HCT116 (cell line): ENCODE results near the gene PI4KA. TPM values are rescaled to one million over a fixed set of nuclear protein-coding genes. Genes with fewer than 3 reads are reported as not detected.

Experiments
- ATAC-seq: fragments of 200-7000 bp; cut with Tn5 transposase; 2 replicates; pipeline ENCODE4 v1.9.1; 2020; ENCODE audit warnings: mild to moderate bottlenecking, moderate library complexity
- BruUV-seq: library from RNA; stranded (reverse); fragments of 400-500 nt; replicated peaks from 2 replicates; lab custom pipeline; 2021; lab: Mats Ljungman, UMichigan
- CTCF ChIA-PET: fragments of 300-600 bp; sonication (Branson Sonifier 250); formaldehyde crosslinking; loops from one replicate; lab custom pipeline; 2021; ENCODE audit warnings: antibody characterized with exemption; lab: Charles Lee
- POLR2A ChIA-PET: fragments of 300-600, 350-600 bp; sonication (Branson Sonifier 250); formaldehyde crosslinking; loops from one replicate; lab custom pipeline; 2021; ENCODE audit warnings: antibody characterized with exemption; lab: Charles Lee
- RAD21 ChIA-PET, 2 experiments: fragments of 300-600 bp; sonication (Branson Sonifier 250); formaldehyde crosslinking; loops; one replicate each; lab custom pipeline; 2023; ENCODE audit warnings: low total read pairs in 2 of 2; ENCODE audit not compliant: uncharacterized antibody in 2 of 2, unreplicated experiment in 2 of 2, low non-redundant PET in 1 of 2; lab: Charles Lee
- DNase-seq: peaks from one replicate; pipeline ENCODE4 v3.0.0-alpha.2; 2010; ENCODE audit warnings: low read depth, low spot score
- H2AFZ ChIP-seq: fragments of 200-600 bp; shearing (Covaris generic), sonication (generic); 2 replicates; pipeline ENCODE4 v1.6.1; 2017; ENCODE audit warnings: low read depth, mixed run types, mixed read lengths, antibody characterized with exemption, low read length; ENCODE audit not compliant: poor library complexity, severe bottlenecking
- H3K27ac ChIP-seq: 2 replicates; pipeline ENCODE4 v1.5.1; 2012; ENCODE audit warnings: low read depth, low read length
- H3K27me3 ChIP-seq: fragments of 200-600 bp; sonication (generic); 2 replicates; pipeline ENCODE4 v1.6.1; 2016; ENCODE audit warnings: mixed run types, low read length, mixed read lengths; ENCODE audit not compliant: insufficient read depth
- H3K36me3 ChIP-seq, 2 experiments: fragments of 200-500 bp in 1 of 2; fragments of 200-600 bp in 1 of 2; sonication (Bioruptor generic) in 1 of 2; sonication (generic) in 1 of 2; 2 replicates each; pipeline versions ENCODE4 v1.5.1 to v1.6.1; 2014 to 2016; ENCODE audit warnings: low read length in 2 of 2, inconsistent platforms in 1 of 2, mixed read lengths in 1 of 2, mixed run types in 1 of 2; ENCODE audit not compliant: insufficient read depth in 2 of 2, control insufficient read depth in 1 of 2
- H3K4me1 ChIP-seq, 2 experiments: fragments of 200-600 bp in 1 of 2; sonication (generic) in 1 of 2; 2 replicates each; pipeline versions ENCODE4 v1.5.1 to v1.6.1; 2012 to 2017; ENCODE audit warnings: low read length in 2 of 2, inconsistent platforms in 1 of 2, mild to moderate bottlenecking in 1 of 2, mixed read lengths in 1 of 2, mixed run types in 1 of 2, moderate library complexity in 1 of 2; ENCODE audit not compliant: insufficient read depth in 2 of 2, control insufficient read depth in 1 of 2
- H3K4me2 ChIP-seq: fragments of 200-600 bp; sonication (generic); 2 replicates; pipeline ENCODE4 v1.6.1; 2017; ENCODE audit warnings: mixed run types, low read length, mixed read lengths
- H3K4me3 ChIP-seq, 2 experiments: fragments of 200-600 bp in 1 of 2; sonication (generic) in 1 of 2; replicated peaks in 1 of 2; 2 replicates each; pipeline ENCODE4 v1.5.1; 2011 to 2016; ENCODE audit warnings: low read length in 2 of 2, control low read depth in 1 of 2, low read depth in 1 of 2, mild to moderate bottlenecking in 1 of 2, mixed read lengths in 1 of 2, mixed run types in 1 of 2
- H3K79me2 ChIP-seq: fragments of 200-600 bp; sonication (generic); 2 replicates; pipeline ENCODE4 v1.6.1; 2017; ENCODE audit warnings: mild to moderate bottlenecking, mixed run types, low read length, moderate library complexity, mixed read lengths; ENCODE audit not compliant: insufficient read depth
- H3K9ac ChIP-seq: fragments of 200-600 bp; sonication (generic); 2 replicates; pipeline ENCODE4 v1.6.1; 2016; ENCODE audit warnings: low read length, mixed read lengths
- H3K9me2 ChIP-seq: fragments of 200-600 bp; sonication (generic), shearing (Covaris generic); 2 replicates; pipeline ENCODE4 v1.6.1; 2017; ENCODE audit warnings: mixed run types, mild to moderate bottlenecking, moderate library complexity; ENCODE audit not compliant: insufficient read depth
- H3K9me3 ChIP-seq, 2 experiments: fragments of 200-500 bp in 1 of 2; fragments of 200-600 bp in 1 of 2; sonication (Bioruptor generic) in 1 of 2; sonication (generic) in 1 of 2; 2 replicates each; pipeline ENCODE4 v1.6.1; 2014 to 2017; ENCODE audit warnings: low read length in 2 of 2, mixed read lengths in 2 of 2, inconsistent platforms in 1 of 2, low read depth in 1 of 2, mild to moderate bottlenecking in 1 of 2, mixed run types in 1 of 2, moderate library complexity in 1 of 2; ENCODE audit not compliant: control insufficient read depth in 1 of 2, insufficient read depth in 1 of 2
- H4K20me1 ChIP-seq: fragments of 200-600 bp; sonication (generic), shearing (Covaris generic); 2 replicates; pipeline ENCODE4 v1.6.1; 2017; ENCODE audit warnings: mixed run types, mild to moderate bottlenecking, moderate library complexity; ENCODE audit not compliant: insufficient read depth
- CBX3 ChIP-seq: IDR thresholded peaks from 2 replicates; pipeline ENCODE4 v1.6.1; 2012; ENCODE audit warnings: low read depth
- CEBPB ChIP-seq: IDR thresholded peaks from 2 replicates; pipeline ENCODE4 v1.6.1; 2012; ENCODE audit warnings: low read depth
- EGR1 ChIP-seq: IDR thresholded peaks from 2 replicates; pipeline ENCODE4 v1.6.1; 2012; ENCODE audit warnings: low read depth
- EZH2 ChIP-seq: fragments of 200-600 bp; sonication (generic); IDR thresholded peaks from 2 replicates; pipeline ENCODE4 v1.6.1; 2017; ENCODE audit warnings: antibody characterized with exemption, mixed run types
- JUND ChIP-seq: IDR thresholded peaks from 2 replicates; pipeline ENCODE4 v1.6.1; 2012
- POLR2AphosphoS5 ChIP-seq: IDR thresholded peaks from 2 replicates; pipeline ENCODE4 v1.6.1; 2011; ENCODE audit warnings: mild to moderate bottlenecking, low read depth, low read length, moderate library complexity
- RAD21 ChIP-seq: IDR thresholded peaks from 2 replicates; pipeline ENCODE4 v1.6.1; 2012; ENCODE audit warnings: low read depth, mild to moderate bottlenecking
- SIN3A ChIP-seq: IDR thresholded peaks from 2 replicates; pipeline ENCODE4 v1.6.1; 2012; ENCODE audit warnings: low read depth
- SP1 ChIP-seq: IDR thresholded peaks from 2 replicates; pipeline ENCODE4 v1.6.1; 2012; ENCODE audit warnings: low read depth
- SRF ChIP-seq: IDR thresholded peaks from 2 replicates; pipeline ENCODE4 v1.6.1; 2012; ENCODE audit warnings: low read depth
- TCF7L2 ChIP-seq: IDR thresholded peaks from 2 replicates; pipeline ENCODE4 v1.7.0; 2011; ENCODE audit warnings: borderline replicate concordance, inconsistent platforms; ENCODE audit not compliant: insufficient read depth, insufficient read length; ENCODE audit errors: extremely low read depth
- YY1 ChIP-seq: IDR thresholded peaks from 2 replicates; pipeline ENCODE4 v1.6.1; 2011; ENCODE audit warnings: low read length, low read depth, moderate library complexity, mild to moderate bottlenecking; ENCODE audit not compliant: insufficient replicate concordance; ENCODE audit errors: extremely low read depth
- ZFX ChIP-seq: fragments of 450-650 bp; IDR thresholded peaks from 2 replicates; pipeline ENCODE4 v1.6.1; 2017
- intact Hi-C: fragments of 100-400 bp; cut with micrococcal nuclease; formaldehyde crosslinking; loops from 2 replicates; pipeline ENCODE4 v1.10.0; 2022
- total RNA-seq: library from RNA; stranded (reverse); gene quantifications from one replicate; pipeline ENCODE4 v1.2.1, GENCODE V29; 2021; ENCODE audit not compliant: unreplicated experiment
- TF ChIP-seq, protein P1 (sequence below): IDR thresholded peaks from 2 replicates; pipeline ENCODE4 v1.6.1; 2011; ENCODE audit warnings: mild to moderate bottlenecking, low read length, moderate library complexity; ENCODE audit not compliant: insufficient replicate concordance; ENCODE audit errors: extremely low read depth
- TF ChIP-seq, protein P2 (sequence below): IDR thresholded peaks from 2 replicates; pipeline ENCODE4 v1.6.1; 2012; ENCODE audit warnings: low read depth

The PI4KA gene
- total RNA-seq, 1 experiment from 2014 or later: 59.6 TPM

DNA sequence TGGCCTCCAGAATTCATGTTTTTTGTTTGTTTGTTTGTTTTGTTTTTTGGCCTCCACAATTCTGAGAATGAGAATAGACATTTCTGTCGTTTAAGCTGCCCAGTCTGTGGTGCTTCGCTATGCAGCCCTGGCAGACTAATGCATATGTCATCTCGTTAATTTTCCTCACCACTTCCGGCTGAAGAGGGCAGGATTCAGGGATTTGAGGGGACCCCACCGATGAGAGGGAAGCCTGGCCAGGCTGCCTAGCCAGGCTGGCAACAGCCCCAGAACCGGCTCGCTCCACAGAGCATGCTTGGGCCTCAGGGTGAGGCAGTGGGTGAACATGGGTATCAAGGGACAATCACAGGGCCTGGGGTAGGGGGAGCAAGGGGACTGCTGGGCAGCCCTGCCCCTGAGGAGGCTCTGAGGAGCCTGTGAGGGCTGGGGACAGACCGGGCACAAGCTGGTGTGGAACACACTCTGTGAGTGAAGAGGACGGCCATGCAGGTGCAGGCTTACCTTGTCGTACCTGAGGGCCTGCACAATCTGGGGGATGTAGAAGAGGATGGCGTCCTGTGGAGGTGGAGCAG, 132.5 kb downstream of the PI4KA start (continued):
- TF ChIP-seq, protein P1, sequence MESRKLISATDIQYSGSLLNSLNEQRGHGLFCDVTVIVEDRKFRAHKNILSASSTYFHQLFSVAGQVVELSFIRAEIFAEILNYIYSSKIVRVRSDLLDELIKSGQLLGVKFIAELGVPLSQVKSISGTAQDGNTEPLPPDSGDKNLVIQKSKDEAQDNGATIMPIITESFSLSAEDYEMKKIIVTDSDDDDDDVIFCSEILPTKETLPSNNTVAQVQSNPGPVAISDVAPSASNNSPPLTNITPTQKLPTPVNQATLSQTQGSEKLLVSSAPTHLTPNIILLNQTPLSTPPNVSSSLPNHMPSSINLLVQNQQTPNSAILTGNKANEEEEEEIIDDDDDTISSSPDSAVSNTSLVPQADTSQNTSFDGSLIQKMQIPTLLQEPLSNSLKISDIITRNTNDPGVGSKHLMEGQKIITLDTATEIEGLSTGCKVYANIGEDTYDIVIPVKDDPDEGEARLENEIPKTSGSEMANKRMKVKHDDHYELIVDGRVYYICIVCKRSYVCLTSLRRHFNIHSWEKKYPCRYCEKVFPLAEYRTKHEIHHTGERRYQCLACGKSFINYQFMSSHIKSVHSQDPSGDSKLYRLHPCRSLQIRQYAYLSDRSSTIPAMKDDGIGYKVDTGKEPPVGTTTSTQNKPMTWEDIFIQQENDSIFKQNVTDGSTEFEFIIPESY: no peak
- TF ChIP-seq POLR2AphosphoS5 (no peak), TCF7L2 (no peak), YY1 (no peak), CEBPB (no peak)

DNA sequence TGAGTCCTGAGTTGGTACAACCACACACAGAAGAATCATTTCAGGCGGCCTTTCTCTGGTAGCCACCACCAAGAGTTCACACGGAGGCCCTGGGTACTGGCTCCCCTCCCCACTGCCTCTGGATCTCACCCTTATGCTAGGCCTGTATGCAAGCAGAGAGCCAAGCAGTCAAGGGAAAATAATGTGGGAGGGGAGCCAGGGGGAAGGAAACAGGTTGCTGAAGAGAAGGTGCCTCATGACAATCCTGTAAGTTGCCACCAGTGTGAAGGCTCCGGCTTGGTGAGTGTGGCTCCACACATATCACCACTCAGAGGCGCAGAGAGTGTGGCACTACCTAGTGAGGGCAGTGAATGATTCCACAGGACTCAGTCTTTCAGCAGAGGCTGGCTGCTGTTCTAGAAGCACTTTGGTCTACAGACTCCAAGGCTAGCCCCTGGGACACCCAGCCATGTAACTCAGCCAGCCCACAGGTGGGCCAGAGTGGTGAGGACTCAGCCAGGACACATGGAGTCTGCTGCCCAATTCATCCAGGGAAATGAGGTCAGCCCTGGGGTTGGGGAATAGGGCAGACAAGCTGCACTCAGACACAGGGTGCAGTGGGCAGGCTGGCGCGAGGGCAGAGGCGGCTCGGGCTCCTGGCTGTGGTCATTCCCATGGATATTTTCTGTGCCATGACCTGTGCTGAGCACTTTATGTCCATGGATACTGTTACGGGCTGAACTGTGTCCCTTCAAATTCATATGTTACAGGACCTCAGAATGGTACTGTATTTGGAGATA, 133.7 kb downstream of the PI4KA start:
- CTCF ChIA-PET: no interaction called here
- intact Hi-C loops: no loop called here

More for the DNA sequence above, 133.7 kb downstream of the PI4KA start:
- Histone ChIP-seq H3K27ac (no peak overlapping the region), H3K36me3 (peaks cover 0 to 7% of the 10 kb centered on the region in 2 experiments; a peak in 3 of 4 replicates), H3K4me1 (no peaks in the 10 kb centered on the region), H3K4me2 (no peak overlapping the region), H3K27me3 (no peaks in the 10 kb centered on the region), H3K79me2 (no peaks in the 10 kb centered on the region), H4K20me1 (no peaks in the 10 kb centered on the region), H3K9ac (no peak overlapping the region), H3K9me3 (no peaks in the 10 kb centered on the region), H3K4me3 (no peak overlapping the region), H3K9me2 (no peaks in the 10 kb centered on the region), H2AFZ (no peak overlapping the region)
- DNase-seq (no peak), ATAC-seq (no peak)
- POLR2A ChIA-PET: no interaction called here
- TF ChIP-seq CBX3 (no peak), ZFX (no peak), EZH2 (no peak), SIN3A (no peak), RAD21 (no peak), SRF (no peak), JUND (no peak), SP1 (no peak), EGR1 (no peak)
- TF ChIP-seq, protein P1: no peak
- TF ChIP-seq, protein P2, sequence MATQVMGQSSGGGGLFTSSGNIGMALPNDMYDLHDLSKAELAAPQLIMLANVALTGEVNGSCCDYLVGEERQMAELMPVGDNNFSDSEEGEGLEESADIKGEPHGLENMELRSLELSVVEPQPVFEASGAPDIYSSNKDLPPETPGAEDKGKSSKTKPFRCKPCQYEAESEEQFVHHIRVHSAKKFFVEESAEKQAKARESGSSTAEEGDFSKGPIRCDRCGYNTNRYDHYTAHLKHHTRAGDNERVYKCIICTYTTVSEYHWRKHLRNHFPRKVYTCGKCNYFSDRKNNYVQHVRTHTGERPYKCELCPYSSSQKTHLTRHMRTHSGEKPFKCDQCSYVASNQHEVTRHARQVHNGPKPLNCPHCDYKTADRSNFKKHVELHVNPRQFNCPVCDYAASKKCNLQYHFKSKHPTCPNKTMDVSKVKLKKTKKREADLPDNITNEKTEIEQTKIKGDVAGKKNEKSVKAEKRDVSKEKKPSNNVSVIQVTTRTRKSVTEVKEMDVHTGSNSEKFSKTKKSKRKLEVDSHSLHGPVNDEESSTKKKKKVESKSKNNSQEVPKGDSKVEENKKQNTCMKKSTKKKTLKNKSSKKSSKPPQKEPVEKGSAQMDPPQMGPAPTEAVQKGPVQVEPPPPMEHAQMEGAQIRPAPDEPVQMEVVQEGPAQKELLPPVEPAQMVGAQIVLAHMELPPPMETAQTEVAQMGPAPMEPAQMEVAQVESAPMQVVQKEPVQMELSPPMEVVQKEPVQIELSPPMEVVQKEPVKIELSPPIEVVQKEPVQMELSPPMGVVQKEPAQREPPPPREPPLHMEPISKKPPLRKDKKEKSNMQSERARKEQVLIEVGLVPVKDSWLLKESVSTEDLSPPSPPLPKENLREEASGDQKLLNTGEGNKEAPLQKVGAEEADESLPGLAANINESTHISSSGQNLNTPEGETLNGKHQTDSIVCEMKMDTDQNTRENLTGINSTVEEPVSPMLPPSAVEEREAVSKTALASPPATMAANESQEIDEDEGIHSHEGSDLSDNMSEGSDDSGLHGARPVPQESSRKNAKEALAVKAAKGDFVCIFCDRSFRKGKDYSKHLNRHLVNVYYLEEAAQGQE: no peak
- RAD21 ChIA-PET: no interaction called here
- BruUV-seq: no TSS peak
